SK-N-SH treated with all-trans-retinoic acid at 6 μM for 48 hours (cell line): ENCODE data around the gene ACVR1B.

Experiments
- ISL1 ChIP-seq: fragments of 250-450 bp; sonication (Bioruptor Pico); IDR thresholded peaks from 2 replicates; pipeline ENCODE4 v2.1.2; 2022; ENCODE audit warnings: mild to moderate bottlenecking, moderate library complexity
- TCF4 ChIP-seq: fragments of 250-450 bp; sonication (Bioruptor Pico); IDR thresholded peaks from 2 replicates; pipeline ENCODE4 v1.8.0; 2021; ENCODE audit warnings: mild to moderate bottlenecking, moderate library complexity, borderline replicate concordance
- ZC3H10 ChIP-seq: fragments of 250-450 bp; sonication (Bioruptor Pico); IDR thresholded peaks from 2 replicates; pipeline ENCODE4 v1.5.1; 2021; ENCODE audit warnings: mild to moderate bottlenecking, moderate library complexity
- ZFP3 ChIP-seq: fragments of 250-450 bp; sonication (Bioruptor Pico); IDR thresholded peaks from 2 replicates; pipeline ENCODE4 v1.5.0; 2020; ENCODE audit warnings: mild to moderate bottlenecking, moderate library complexity
- ZNF70 ChIP-seq: fragments of 450-650 bp; formaldehyde crosslinking; IDR thresholded peaks from 2 replicates; pipeline ENCODE4 v1.5.0; 2020; ENCODE audit warnings: mild to moderate bottlenecking, moderate library complexity
- TF ChIP-seq, protein P1 (sequence below): fragments of 250-450 bp; sonication (Bioruptor Pico); IDR thresholded peaks from 2 replicates; pipeline ENCODE4 v1.8.0; 2020; ENCODE audit warnings: mild to moderate bottlenecking, moderate library complexity, borderline replicate concordance

DNA sequence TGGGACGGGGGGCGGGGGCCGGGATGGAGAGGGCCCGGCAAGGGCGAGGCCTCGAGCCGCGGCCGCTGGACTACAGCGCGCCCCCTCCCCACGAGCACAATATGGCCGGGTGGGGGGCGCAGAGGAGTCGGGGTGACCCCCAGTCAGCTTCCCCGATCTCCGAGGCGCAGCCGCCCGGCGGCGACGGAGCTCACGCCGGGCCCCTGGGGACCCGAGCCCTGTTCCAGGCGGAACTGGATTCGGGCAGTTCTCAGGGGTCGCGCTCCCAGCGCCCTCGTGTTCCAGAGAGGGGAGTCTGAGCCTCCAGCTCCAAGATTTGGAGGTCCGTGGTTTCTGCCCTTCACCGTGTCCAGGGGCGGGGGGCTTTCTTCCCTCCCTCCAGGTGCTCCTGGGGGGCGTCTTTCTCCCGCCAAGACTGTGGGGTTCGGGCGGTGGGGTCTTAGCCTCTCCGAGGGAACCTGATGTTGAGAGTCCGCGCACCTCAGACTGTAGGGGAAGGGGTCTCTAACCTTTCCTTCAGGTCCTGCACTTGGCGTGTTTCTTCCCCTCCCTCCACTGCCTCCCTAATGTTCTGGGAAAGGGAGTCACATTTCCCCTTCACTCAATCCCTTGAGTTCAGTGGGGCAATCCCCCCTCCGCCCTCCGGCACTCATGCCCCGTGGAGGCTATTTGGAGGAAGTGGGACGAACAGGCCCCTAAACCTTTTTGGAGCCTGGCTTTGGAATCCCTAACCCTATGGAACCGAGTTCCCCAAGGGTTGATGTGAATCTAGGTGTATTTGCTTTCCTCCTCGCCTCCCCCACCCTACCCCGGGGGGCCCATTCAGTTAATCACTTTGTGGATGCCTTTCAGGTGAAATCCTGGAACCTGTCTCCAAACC lies 584 bp downstream of the ACVR1B start:
- TF ChIP-seq, protein P1, sequence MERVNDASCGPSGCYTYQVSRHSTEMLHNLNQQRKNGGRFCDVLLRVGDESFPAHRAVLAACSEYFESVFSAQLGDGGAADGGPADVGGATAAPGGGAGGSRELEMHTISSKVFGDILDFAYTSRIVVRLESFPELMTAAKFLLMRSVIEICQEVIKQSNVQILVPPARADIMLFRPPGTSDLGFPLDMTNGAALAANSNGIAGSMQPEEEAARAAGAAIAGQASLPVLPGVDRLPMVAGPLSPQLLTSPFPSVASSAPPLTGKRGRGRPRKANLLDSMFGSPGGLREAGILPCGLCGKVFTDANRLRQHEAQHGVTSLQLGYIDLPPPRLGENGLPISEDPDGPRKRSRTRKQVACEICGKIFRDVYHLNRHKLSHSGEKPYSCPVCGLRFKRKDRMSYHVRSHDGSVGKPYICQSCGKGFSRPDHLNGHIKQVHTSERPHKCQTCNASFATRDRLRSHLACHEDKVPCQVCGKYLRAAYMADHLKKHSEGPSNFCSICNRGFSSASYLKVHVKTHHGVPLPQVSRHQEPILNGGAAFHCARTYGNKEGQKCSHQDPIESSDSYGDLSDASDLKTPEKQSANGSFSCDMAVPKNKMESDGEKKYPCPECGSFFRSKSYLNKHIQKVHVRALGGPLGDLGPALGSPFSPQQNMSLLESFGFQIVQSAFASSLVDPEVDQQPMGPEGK (CRISPR knock-in tag) = no peak
- TF ChIP-seq TCF4 (CRISPR knock-in tag) = no peak
- no peak for TF ChIP-seq ZNF70
- no peak for TF ChIP-seq ZC3H10
- TF ChIP-seq ISL1 = no peak
- no peak for TF ChIP-seq ZFP3
